Aorta (tissue), 5 donors: ENCODE data around the gene ZBTB11. TPM values are rescaled to one million over a fixed set of nuclear protein-coding genes. Genes with fewer than 3 reads are reported as not detected.
"Not testable (repeated sequence)": the region's sequence is repeated elsewhere in the genome, so short reads cannot be mapped to it uniquely, and the experiment has no call there.

ENCODE experiments used
- ATAC-seq: fragments of 200-7000 bp; cut with Tn5 transposase; one replicate; pipeline ENCODE4 v1.9.1; 2022; ENCODE audit warnings: moderate library complexity; ENCODE audit not compliant: low FRiP score
- DNase-seq, 2 donors: peaks; one replicate each; pipeline ENCODE4 v3.0.0-alpha.2; 2020
- H3K27ac ChIP-seq, 2 donors: one replicate each; pipeline ENCODE4 v1.5.1; 2013; ENCODE audit warnings: low read length in 2 of 2, mild to moderate bottlenecking in 2 of 2, moderate library complexity in 2 of 2, control low read depth in 1 of 2, inconsistent platforms in 1 of 2, low read depth in 1 of 2
- H3K27me3 ChIP-seq, 2 donors: one replicate each; pipeline ENCODE4 v1.6.1; 2013; ENCODE audit warnings: control low read depth in 1 of 2, low read length in 1 of 2, mild to moderate bottlenecking in 1 of 2, moderate library complexity in 1 of 2; ENCODE audit not compliant: insufficient read depth in 2 of 2, control insufficient read depth in 1 of 2
- H3K36me3 ChIP-seq, 2 donors: one replicate each; pipeline ENCODE4 v1.6.1; 2013; ENCODE audit warnings: control low read depth in 1 of 2, low read length in 1 of 2, mild to moderate bottlenecking in 1 of 2; ENCODE audit not compliant: insufficient read depth in 2 of 2, control insufficient read depth in 1 of 2
- H3K4me1 ChIP-seq, 2 donors: one replicate each; pipeline ENCODE4 v1.6.1; 2013; ENCODE audit warnings: low read length in 2 of 2, control low read depth in 1 of 2, mild to moderate bottlenecking in 1 of 2, moderate library complexity in 1 of 2; ENCODE audit not compliant: insufficient read depth in 2 of 2, control insufficient read depth in 1 of 2
- H3K4me3 ChIP-seq, 2 donors: one replicate each; pipeline ENCODE4 v1.5.1; 2013; ENCODE audit warnings: low read length in 2 of 2, control low read depth in 1 of 2, mild to moderate bottlenecking in 1 of 2
- H3K9me3 ChIP-seq: one replicate; pipeline ENCODE4 v1.6.1; 2013; ENCODE audit warnings: mild to moderate bottlenecking, low read length; ENCODE audit not compliant: control insufficient read depth
- WGBS, 2 donors: extraction: QIAGEN DNeasy Blood & Tissue Kit; methylation state at CpG; one replicate each; pipeline ENCODE4 v1.1.7; 2013; 5-methylcytosine and 5-hydroxymethylcytosine counted together
- intact Hi-C, 2 donors: fragments of 100-400 bp; cut with DNase I; formaldehyde crosslinking; loops; one replicate each; pipeline versions ENCODE4 v1.14.2 to v1.15.0; 2022
- polyA plus RNA-seq, 2 donors: library from polyadenylated mRNA; stranded (reverse); fragments of 200-250 nt; gene quantifications; one replicate each; pipeline ENCODE4 v1.2.3, GENCODE V29; 2013
- total RNA-seq, 2 donors: library from RNA; stranded (reverse); fragmentation: NEBNext Ultra II Directional; extraction: Animal tissue kit (Norgen Biotek cat#: 25700); gene quantifications; one replicate each; pipeline ENCODE4 v1.2.1, GENCODE V29; 2021
- donor health status: healthy with polysubstance abuse.
- donor health status: Bipolar disorder and iron deficiency.
- donor health status: DM: no; HTN: no; CAD: no.
- donor health status: DM: no; HTN: no; CAD: no.
- donor health status: DM: yes; HTN: yes; CAD: no.

Gene ZBTB11
- total and polyA plus RNA-seq, 4 donors = 3.3 to 18.5 (median 10.5) TPM

- H3K9me3 ChIP-seq, H3K27me3 ChIP-seq, ATAC-seq, H3K36me3 ChIP-seq, H3K4me3 ChIP-seq, DNase-seq, H3K27ac ChIP-seq, H3K4me1 ChIP-seq, intact Hi-C loops: not testable (repeated sequence)
- WGBS, 2 donors = 75 to 79% methylated on average over 14 of the region's 14 CpGs
These were observed 35.4 kb downstream of the ZBTB11 start for GRCh38 chr3:101641397-101642115.

GRCh38 chr3:101640256-101640655, 36.7 kb downstream of the ZBTB11 start:
- H3K36me3 ChIP-seq = no peaks in the 10 kb centered on the region
- no peaks in the 10 kb centered on the region for H3K27me3 ChIP-seq
- H3K27ac ChIP-seq = no peak overlapping the region
- no peak overlapping the region for H3K4me3 ChIP-seq
- no peaks in the 10 kb centered on the region for H3K4me1 ChIP-seq
- no peak for DNase-seq
- intact Hi-C loops = no loop called here
- no peaks in the 10 kb centered on the region for H3K9me3 ChIP-seq
- 96% methylated on average over 10 of the region's 10 CpGs for WGBS, 2 donors
- no peak for ATAC-seq

GRCh38 chr3:101639280-101639963, 37.5 kb downstream of the ZBTB11 start:
- Histone ChIP-seq H3K4me1 (no peaks in the 10 kb centered on the region), H3K27me3 (no peaks in the 10 kb centered on the region), H3K9me3 (no peaks in the 10 kb centered on the region), H3K4me3 (no peak overlapping the region), H3K36me3 (no peaks in the 10 kb centered on the region), H3K27ac (no peak overlapping the region)
- DNase-seq = no peak
- intact Hi-C loops = no loop called here
- WGBS, 2 donors = 82% methylated on average over 18 of the region's 18 CpGs
- no peak for ATAC-seq

GRCh38 chr3:101638261-101638745, 38.6 kb downstream of the ZBTB11 start:
- whole genome bisulfite sequencing, 2 donors = 77 to 78% methylated on average over 10 of the region's 10 CpGs
- DNase-seq = no peak
- intact Hi-C loops = no loop called here

DNA sequence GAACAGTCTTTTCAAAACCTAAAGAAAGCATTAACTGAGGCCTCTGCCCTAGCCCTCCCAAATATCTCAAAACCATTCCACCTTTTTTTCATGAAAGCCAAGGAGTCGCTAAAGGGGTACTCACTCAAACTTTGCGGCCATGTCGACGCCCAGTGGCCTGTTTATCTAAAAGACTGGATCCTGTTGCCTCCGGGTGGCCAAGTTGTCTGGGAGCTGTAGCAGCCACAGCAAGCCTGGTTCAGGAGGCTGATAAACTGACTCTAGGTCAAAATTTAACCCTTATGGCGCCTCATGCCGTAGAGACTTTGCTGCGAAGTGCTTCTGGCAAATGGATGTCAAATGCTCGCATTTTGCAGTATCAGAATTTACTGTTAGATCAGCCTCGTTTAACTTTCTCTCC, 39.5 kb downstream of the ZBTB11 start:
- Histone ChIP-seq H3K4me1 (no peaks in the 10 kb centered on the region), H3K27me3 (no peaks in the 10 kb centered on the region), H3K36me3 (no peaks in the 10 kb centered on the region), H3K4me3 (no peak overlapping the region), H3K9me3 (no peaks in the 10 kb centered on the region), H3K27ac (no peak overlapping the region)
- WGBS, 2 donors = 88 to 89% methylated on average over 10 of the region's 10 CpGs
- ATAC-seq (no peak), DNase-seq (no peak)
- intact Hi-C loops = no loop called here

More at GRCh38 chr3:101638261-101638745, 38.6 kb downstream of the ZBTB11 start:
- no peak for ATAC-seq
- Histone ChIP-seq H3K27ac (no peak overlapping the region), H3K4me1 (no peaks in the 10 kb centered on the region), H3K9me3 (no peaks in the 10 kb centered on the region), H3K36me3 (no peaks in the 10 kb centered on the region), H3K4me3 (no peak overlapping the region), H3K27me3 (no peaks in the 10 kb centered on the region)

- peak in 1 of 2 donors; percentile 64 for DNase-seq
- H3K27me3 ChIP-seq = no peaks in the 10 kb centered on the region
- no peaks in the 10 kb centered on the region for H3K9me3 ChIP-seq
- H3K4me3 ChIP-seq = no peak overlapping the region
- no peaks in the 10 kb centered on the region for H3K4me1 ChIP-seq
- 51 to 53% methylated on average over 18 of the region's 18 CpGs for WGBS, 2 donors
- H3K36me3 ChIP-seq = no peaks in the 10 kb centered on the region
- intact Hi-C loops = no loop called here
- peak; percentile 70 for ATAC-seq
- H3K27ac ChIP-seq = no peak overlapping the region
These were observed 40.8 kb downstream of the ZBTB11 start for GRCh38 chr3:101635954-101636798.

DNA sequence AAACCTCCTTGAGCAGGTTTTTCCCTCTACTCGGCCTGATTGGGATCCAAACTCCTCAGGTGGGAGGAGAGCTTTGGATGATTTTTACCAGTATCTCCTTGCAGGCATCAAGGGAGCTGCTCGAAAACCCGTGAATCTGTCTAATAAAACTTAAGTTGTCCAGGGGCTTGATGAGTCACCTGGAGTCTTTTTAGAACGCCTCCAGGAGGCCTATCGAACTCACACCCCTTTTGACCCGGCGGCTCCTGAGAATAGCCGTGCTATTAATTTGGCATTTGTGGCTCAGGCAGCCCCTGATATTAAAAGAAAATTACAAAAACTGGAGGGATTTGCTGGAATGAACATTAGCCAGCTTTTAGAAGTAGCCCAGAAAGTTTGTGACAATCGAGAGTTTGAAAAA, 41.6 kb downstream of the ZBTB11 start:
- intact Hi-C loops = no loop called here
- no peaks in the 10 kb centered on the region for H3K4me1 ChIP-seq
- no peaks in the 10 kb centered on the region for H3K27me3 ChIP-seq
- DNase-seq (no peak), ATAC-seq (no peak)
- no peaks in the 10 kb centered on the region for H3K9me3 ChIP-seq
- H3K36me3 ChIP-seq = no peaks in the 10 kb centered on the region
- H3K27ac ChIP-seq = no peak overlapping the region
- no peak overlapping the region for H3K4me3 ChIP-seq
- WGBS, 2 donors = 85 to 86% methylated on average over 9 of the region's 9 CpGs

DNA sequence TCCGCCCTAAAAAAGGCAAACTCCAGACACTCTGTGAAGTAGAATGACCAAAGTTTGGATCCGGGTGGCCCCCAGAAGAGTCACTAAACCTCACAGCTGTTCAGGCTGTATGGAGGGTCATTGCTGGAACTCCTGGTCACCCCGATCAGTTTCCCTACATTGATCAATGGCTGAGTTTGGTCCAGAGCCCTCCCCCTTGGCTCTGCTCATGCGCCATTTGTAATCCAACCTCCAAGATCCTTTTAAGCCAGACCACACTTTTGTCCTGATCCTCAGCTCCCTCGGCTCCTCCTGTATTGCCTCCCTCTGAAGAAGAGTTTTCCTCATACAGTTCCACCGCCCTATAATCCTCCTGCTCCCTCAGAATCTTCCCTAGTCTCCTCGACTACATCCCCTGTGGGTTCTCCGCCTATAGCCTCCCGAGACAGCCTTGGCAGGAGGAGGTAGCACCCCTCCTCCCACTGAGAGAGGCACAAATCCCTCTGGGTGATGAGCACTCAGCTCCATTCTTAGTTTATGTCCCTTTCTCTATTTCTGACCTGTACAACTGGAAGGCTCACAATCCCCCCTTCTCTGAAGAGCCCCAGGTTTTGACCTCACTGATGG, 42.2 kb downstream of the ZBTB11 start:
- H3K27ac ChIP-seq = no peak overlapping the region
- H3K4me3 ChIP-seq = no peak overlapping the region
- H3K36me3 ChIP-seq = no peaks in the 10 kb centered on the region
- H3K9me3 ChIP-seq = no peaks in the 10 kb centered on the region
- intact Hi-C loops = no loop called here
- ATAC-seq (no peak), DNase-seq (no peak)
- no peaks in the 10 kb centered on the region for H3K4me1 ChIP-seq
- WGBS, 2 donors = 81 to 84% methylated on average over 9 of the region's 9 CpGs
- H3K27me3 ChIP-seq = no peaks in the 10 kb centered on the region
